H1 (cell line): ENCODE results near the gene ACAD11. TPM values are rescaled to one million over a fixed set of nuclear protein-coding genes. Genes with fewer than 3 reads are reported as not detected.

Experiments
- CTCF ChIA-PET: fragments of 300-600 bp; sonication (Branson Sonifier 250); formaldehyde crosslinking; loops from one replicate; lab custom pipeline; 2021; ENCODE audit not compliant: partially characterized antibody; lab: Charles Lee
- POLR2A ChIA-PET: fragments of 300-600 bp; sonication (Branson Sonifier 250); formaldehyde crosslinking; loops from one replicate; lab custom pipeline; 2021; ENCODE audit warnings: inconsistent platforms; ENCODE audit not compliant: partially characterized antibody; lab: Charles Lee
- DNase-seq, 2 experiments: peaks; one replicate each; pipeline versions ENCODE4 v3.0.0 to v3.0.0-alpha.2; 2010 to 2022; ENCODE audit warnings: low spot score in 2 of 2, low read depth in 1 of 2, mixed read lengths in 1 of 2
- FAIRE-seq: peaks from 2 replicates; lab custom pipeline; 2011; peaks lifted over from hg19 to GRCh38; lab: Jason Lieb, UNC
- H2AFZ ChIP-seq: 2 replicates; pipeline ENCODE4 v1.8.1; 2012; ENCODE audit warnings: low read length, inconsistent platforms
- H2AK5ac ChIP-seq: 2 replicates; pipeline ENCODE4 v1.6.1; 2013; ENCODE audit warnings: low read depth, low read length
- H2BK120ac ChIP-seq: replicated peaks from 2 replicates; pipeline ENCODE3; 2013; ENCODE audit warnings: low read depth, low read length, inconsistent platforms
- H2BK12ac ChIP-seq: 2 replicates; pipeline ENCODE4 v1.6.1; 2013; ENCODE audit warnings: low read depth, low read length
- H2BK15ac ChIP-seq: 2 replicates; pipeline ENCODE4 v1.6.1; 2013; ENCODE audit warnings: low read length
- H2BK20ac ChIP-seq: 2 replicates; pipeline ENCODE4 v1.6.1; 2013; ENCODE audit warnings: low read length
- H2BK5ac ChIP-seq: 2 replicates; pipeline ENCODE4 v1.6.1; 2013; ENCODE audit warnings: low read depth, low read length
- H3K14ac ChIP-seq: 2 replicates; pipeline ENCODE4 v1.6.1; 2013; ENCODE audit warnings: inconsistent platforms; ENCODE audit not compliant: insufficient read length
- H3K18ac ChIP-seq: 2 replicates; pipeline ENCODE4 v1.6.1; 2013; ENCODE audit warnings: low read length; ENCODE audit errors: extremely low read depth
- H3K23ac ChIP-seq: 2 replicates; pipeline ENCODE4 v1.6.1; 2013; ENCODE audit warnings: inconsistent platforms; ENCODE audit not compliant: insufficient read length
- H3K23me2 ChIP-seq: 2 replicates; pipeline ENCODE4 v1.6.1; 2013; ENCODE audit warnings: low read depth, low read length
- H3K27ac ChIP-seq: 2 replicates; pipeline ENCODE4 v1.6.1; 2011; ENCODE audit warnings: low read depth, low read length, inconsistent platforms
- H3K27me3 ChIP-seq, 4 experiments: replicated peaks in 1 of 4; 1 replicate in 1 of 4; 2 replicates in 3 of 4; pipeline versions ENCODE4 v1.6.1 to v1.8.1; 2011 to 2013; ENCODE audit warnings: low read length in 3 of 4, mild to moderate bottlenecking in 3 of 4, inconsistent platforms in 2 of 4, mixed read lengths in 2 of 4, moderate library complexity in 1 of 4; ENCODE audit not compliant: control insufficient read depth in 3 of 4, insufficient read depth in 3 of 4; ENCODE audit errors: extremely low read depth in 1 of 4
- H3K36me3 ChIP-seq, 4 experiments: 2 replicates each; pipeline versions ENCODE4 v1.6.1 to v1.8.1; 2011 to 2013; ENCODE audit warnings: mild to moderate bottlenecking in 4 of 4, low read length in 3 of 4, moderate library complexity in 2 of 4, control low read depth in 1 of 4, inconsistent platforms in 1 of 4; ENCODE audit not compliant: insufficient read depth in 4 of 4, control insufficient read depth in 2 of 4
- H3K4ac ChIP-seq: replicated peaks from 2 replicates; pipeline ENCODE3; 2013; ENCODE audit warnings: low read length, low read depth, mixed read lengths, inconsistent platforms; ENCODE audit not compliant: insufficient read length
- H3K4me1 ChIP-seq, 4 experiments: replicated peaks in 1 of 4; 1 replicate in 1 of 4; 2 replicates in 3 of 4; pipeline versions ENCODE4 v1.6.1 to v1.8.1; 2011 to 2013; ENCODE audit warnings: low read length in 3 of 4, inconsistent platforms in 2 of 4, mixed read lengths in 1 of 4; ENCODE audit not compliant: insufficient read depth in 4 of 4, control insufficient read depth in 3 of 4
- H3K4me2 ChIP-seq, 2 experiments: 2 replicates each; pipeline versions ENCODE4 v1.6.1 to v1.8.1; 2011 to 2013; ENCODE audit warnings: low read depth in 2 of 2, low read length in 2 of 2, control low read depth in 1 of 2, inconsistent platforms in 1 of 2, mild to moderate bottlenecking in 1 of 2; ENCODE audit not compliant: insufficient read depth in 1 of 2
- H3K4me3 ChIP-seq, 4 experiments: fragments of 200-600, 300-600 bp in 1 of 4; sonication (generic), shearing (Covaris generic), sonication (Bioruptor Twin) in 1 of 4; 2 replicates each; pipeline versions ENCODE4 v1.5.1 to v1.8.1; 2011 to 2016; ENCODE audit warnings: low read length in 4 of 4, low read depth in 3 of 4, control low read depth in 2 of 4, inconsistent platforms in 2 of 4, mild to moderate bottlenecking in 2 of 4, mixed read lengths in 1 of 4, moderate library complexity in 1 of 4; ENCODE audit not compliant: insufficient read depth in 2 of 4; ENCODE audit errors: extremely low read depth in 1 of 4
- H3K56ac ChIP-seq: replicated peaks from 2 replicates; pipeline ENCODE3; 2013; ENCODE audit warnings: low read depth, mild to moderate bottlenecking, mixed read lengths, low read length, inconsistent platforms; ENCODE audit not compliant: insufficient read length
- H3K79me1 ChIP-seq: 2 replicates; pipeline ENCODE4 v1.6.1; 2013; ENCODE audit warnings: low read depth, low read length, control low read depth
- H3K79me2 ChIP-seq, 2 experiments: 2 replicates each; pipeline versions ENCODE4 v1.6.1 to v1.8.1; 2012 to 2013; ENCODE audit warnings: low read length in 2 of 2, mild to moderate bottlenecking in 2 of 2, inconsistent platforms in 1 of 2; ENCODE audit not compliant: insufficient read depth in 2 of 2, control insufficient read depth in 1 of 2
- H3K9ac ChIP-seq, 4 experiments: replicated peaks in 1 of 4; 1 replicate in 1 of 4; 2 replicates in 3 of 4; pipeline versions ENCODE4 v1.6.1 to v1.8.1; 2011 to 2013; ENCODE audit warnings: low read depth in 3 of 4, low read length in 3 of 4, control low read depth in 2 of 4, mild to moderate bottlenecking in 2 of 4, moderate library complexity in 2 of 4, inconsistent platforms in 1 of 4; ENCODE audit errors: extremely low read depth in 1 of 4
- H3K9me3 ChIP-seq, 2 experiments: 2 replicates each; pipeline versions ENCODE4 v1.6.1 to v1.8.1; 2012 to 2013; ENCODE audit warnings: mild to moderate bottlenecking in 2 of 2, moderate library complexity in 2 of 2, control low read depth in 1 of 2, inconsistent platforms in 1 of 2, low read depth in 1 of 2, low read length in 1 of 2, mixed read lengths in 1 of 2; ENCODE audit not compliant: insufficient read depth in 2 of 2
- H4K20me1 ChIP-seq, 2 experiments: replicated peaks in 1 of 2; 2 replicates each; pipeline versions ENCODE3 to v1.8.1; 2011 to 2013; ENCODE audit warnings: inconsistent platforms in 2 of 2, low read length in 2 of 2, mild to moderate bottlenecking in 1 of 2; ENCODE audit not compliant: insufficient read depth in 2 of 2, control insufficient read depth in 1 of 2
- H4K5ac ChIP-seq: 2 replicates; pipeline ENCODE4 v1.6.1; 2013; ENCODE audit warnings: low read length, low read depth, mixed read lengths, inconsistent platforms; ENCODE audit not compliant: insufficient read length
- H4K8ac ChIP-seq: 2 replicates; pipeline ENCODE4 v1.8.0; 2013; ENCODE audit warnings: mild to moderate bottlenecking, moderate library complexity, low read length, inconsistent platforms; ENCODE audit not compliant: insufficient read depth; ENCODE audit errors: extremely low read depth
- H4K91ac ChIP-seq: replicated peaks from 2 replicates; pipeline ENCODE3; 2013; ENCODE audit warnings: low read length, mixed read lengths, inconsistent platforms; ENCODE audit not compliant: insufficient read length
- ASH2L ChIP-seq: fragments of 200-600, 300-600 bp; sonication (generic); IDR thresholded peaks from one replicate; pipeline ENCODE4 v1.7.1; 2017; ENCODE audit warnings: low read length
- BRCA1 ChIP-seq: IDR thresholded peaks from 2 replicates; pipeline ENCODE4 v1.6.1; 2012; ENCODE audit warnings: low read depth, low read length, improper control_type of control experiment
- CHD2 ChIP-seq: IDR thresholded peaks from 2 replicates; pipeline ENCODE4 v1.6.1; 2012; ENCODE audit warnings: low read length, improper control_type of control experiment
- GTF2F1 ChIP-seq: IDR thresholded peaks from 2 replicates; pipeline ENCODE4 v1.6.1; 2012; ENCODE audit warnings: low read depth, low read length, improper control_type of control experiment, borderline replicate concordance
- KDM1A ChIP-seq: fragments of 200-600, 300-600 bp; sonication (generic); IDR thresholded peaks from 2 replicates; pipeline ENCODE4 v1.7.1; 2016; ENCODE audit warnings: mild to moderate bottlenecking, low read length, borderline replicate concordance
- RAD21 ChIP-seq, 2 experiments: IDR thresholded peaks in 1 of 2; conservative IDR thresholded peaks in 1 of 2; 2 replicates each; pipeline ENCODE4 v1.6.1; 2011; ENCODE audit warnings: low read depth in 2 of 2, low read length in 2 of 2, improper control_type of control experiment in 1 of 2, inconsistent platforms in 1 of 2, mild to moderate bottlenecking in 1 of 2, moderate library complexity in 1 of 2
- RNF2 ChIP-seq: fragments of 200-900, 300-1000 bp; sonication (generic); IDR thresholded peaks from 2 replicates; pipeline ENCODE4 v1.7.1; 2016; ENCODE audit warnings: borderline replicate concordance, low read depth, mild to moderate bottlenecking, antibody characterized with exemption, low read length; ENCODE audit not compliant: poor library complexity, severe bottlenecking; ENCODE audit errors: missing control alignments
- RXRA ChIP-seq: IDR thresholded peaks from 2 replicates; pipeline ENCODE4 v1.6.1; 2011; ENCODE audit warnings: low read depth, mild to moderate bottlenecking, low read length, moderate library complexity; ENCODE audit not compliant: insufficient read depth
- SIX5 ChIP-seq: IDR thresholded peaks from 2 replicates; pipeline ENCODE4 v1.6.1; 2011; ENCODE audit warnings: mild to moderate bottlenecking, low read depth, low read length
- TBP ChIP-seq: IDR thresholded peaks from 2 replicates; pipeline ENCODE4 v1.6.1; 2011; ENCODE audit warnings: low read depth, low read length, improper control_type of control experiment
- YY1 ChIP-seq: IDR thresholded peaks from 2 replicates; pipeline ENCODE4 v1.6.1; 2011; ENCODE audit warnings: low read depth, mild to moderate bottlenecking, low read length
- WGBS, 2 experiments: shearing (Covaris generic) in 1 of 2; methylation state at CpG; one replicate each; pipeline versions ENCODE4 v1.1.6 to v1.1.7; 2013 to 2015; ENCODE audit warnings: low lambda C conversion rate in 2 of 2, mixed read lengths in 2 of 2, inconsistent platforms in 1 of 2, low coverage in 1 of 2, missing lambda C conversion rate in 1 of 2; ENCODE audit not compliant: insufficient replicate concordance in 2 of 2, insufficient coverage in 1 of 2, insufficient read length in 1 of 2; ENCODE audit errors: extremely low coverage in 1 of 2, missing lambda C conversion rate in 1 of 2; 5-methylcytosine and 5-hydroxymethylcytosine counted together
- polyA plus RNA-seq, 7 experiments: library from polyadenylated mRNA; depleted of rRNA in 3 of 7; stranded (reverse) in 5 of 7; unstranded in 2 of 7; fragments of >200 nt in 5 of 7; fragments of 200-250 nt in 2 of 7; gene quantifications; 1 replicate in 5 of 7; 2 replicates in 1 of 7; 4 replicates in 1 of 7; pipeline versions ENCODE4 v1.2.1 to v1.2.3, GENCODE V29; 2011 to 2013; ENCODE audit warnings: missing spikeins in 2 of 7, mixed read lengths in 2 of 7
- total RNA-seq: library from RNA; stranded (reverse); fragmentation: NEBNext Ultra II Directional; extraction: Animal tissue kit (Norgen Biotek cat#: 25700); gene quantifications from 2 replicates; pipeline ENCODE4 v1.2.1, GENCODE V29; 2021
- TF ChIP-seq, protein P1 (sequence below): IDR thresholded peaks from 2 replicates; pipeline ENCODE4 v1.6.1; 2012; ENCODE audit warnings: low read length, inconsistent platforms

Gene ACAD11
- total and polyA plus RNA-seq, 2 of the 8 experiments (the other 6 are each of a cell fraction or from before 2014, with no cell fraction given), result 5.5 to 11.0 TPM

DNA sequence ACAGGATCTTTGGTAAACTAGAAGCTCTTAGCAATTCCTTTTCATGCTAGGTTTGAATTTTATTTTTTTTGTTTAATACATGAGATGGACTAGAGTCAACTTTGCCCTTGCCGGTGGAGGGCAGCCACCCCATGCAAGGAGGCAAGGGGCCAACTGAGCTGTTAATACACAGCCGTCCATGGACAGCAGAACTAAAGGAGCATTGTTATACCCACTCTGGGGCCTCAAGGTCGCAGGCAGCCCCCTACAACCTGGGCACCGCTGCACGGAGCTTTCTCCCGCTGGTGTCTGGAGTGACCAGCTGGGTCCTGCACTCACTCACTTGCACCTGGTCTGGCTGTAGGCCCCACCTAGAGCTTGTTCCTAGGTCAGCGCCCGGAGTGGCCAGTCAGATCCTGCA, 110.4 kb downstream of the ACAD11 start:
- H3K4me2 ChIP-seq, result no peak overlapping the region
- H4K91ac ChIP-seq, result no peak overlapping the region
- DNase-seq (no peak), FAIRE-seq (no peak)
- H3K23me2 ChIP-seq, result no peaks in the 10 kb centered on the region
- H2AFZ ChIP-seq, result no peak overlapping the region
- no peaks in the 10 kb centered on the region for H4K20me1 ChIP-seq
- no peaks in the 10 kb centered on the region for H3K79me1 ChIP-seq
- no peak overlapping the region for H3K4me3 ChIP-seq
- ChIA-PET CTCF (interaction anchor here (5.2 to 10.2 kb wide), 2 partner anchors 14 to 93 kb away, joined by 30 to 102 read pairs; no protein-coding TSS in a partner anchor), POLR2A (no interaction called here)
- no peak overlapping the region for H3K4ac ChIP-seq
- no peak overlapping the region for H4K5ac ChIP-seq
- H3K9ac ChIP-seq, result no peak overlapping the region
- H3K23ac ChIP-seq, result no peak overlapping the region
- H3K79me2 ChIP-seq, result no peaks in the 10 kb centered on the region
- H4K8ac ChIP-seq, result no peak overlapping the region
- H2AK5ac ChIP-seq, result no peak overlapping the region
- H2BK5ac ChIP-seq, result no peak overlapping the region
- no peaks in the 10 kb centered on the region; a peak in 1 of 4 replicates for H3K9me3 ChIP-seq
- no peak overlapping the region for H3K27ac ChIP-seq
- no peak overlapping the region for H3K14ac ChIP-seq
- H2BK12ac ChIP-seq, result no peak overlapping the region
- no peak overlapping the region for H3K18ac ChIP-seq
- H2BK15ac ChIP-seq, result no peak overlapping the region
- H2BK120ac ChIP-seq, result no peak overlapping the region
- H3K4me1 ChIP-seq, result peaks cover 0 to 4% (median 0%) of the 10 kb centered on the region in 4 experiments; a peak in 1 of 7 replicates
- H2BK20ac ChIP-seq, result no peak overlapping the region
- H3K27me3 ChIP-seq, result no peaks in the 10 kb centered on the region
- TF ChIP-seq BRCA1, result no peak
- TF ChIP-seq, protein P1, sequence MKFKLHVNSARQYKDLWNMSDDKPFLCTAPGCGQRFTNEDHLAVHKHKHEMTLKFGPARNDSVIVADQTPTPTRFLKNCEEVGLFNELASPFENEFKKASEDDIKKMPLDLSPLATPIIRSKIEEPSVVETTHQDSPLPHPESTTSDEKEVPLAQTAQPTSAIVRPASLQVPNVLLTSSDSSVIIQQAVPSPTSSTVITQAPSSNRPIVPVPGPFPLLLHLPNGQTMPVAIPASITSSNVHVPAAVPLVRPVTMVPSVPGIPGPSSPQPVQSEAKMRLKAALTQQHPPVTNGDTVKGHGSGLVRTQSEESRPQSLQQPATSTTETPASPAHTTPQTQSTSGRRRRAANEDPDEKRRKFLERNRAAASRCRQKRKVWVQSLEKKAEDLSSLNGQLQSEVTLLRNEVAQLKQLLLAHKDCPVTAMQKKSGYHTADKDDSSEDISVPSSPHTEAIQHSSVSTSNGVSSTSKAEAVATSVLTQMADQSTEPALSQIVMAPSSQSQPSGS, result no peak
- TF ChIP-seq SIX5, result no peak
- TF ChIP-seq ASH2L, result no peak
- TF ChIP-seq KDM1A, result no peak
- no peak for TF ChIP-seq YY1
- no peak for TF ChIP-seq RAD21 (IDR thresholded peaks at IDR 0.05 in 1 of 2, conservative IDR thresholded peaks at IDR 0.05 in 1 of 2; ENCODE audit: low read depth in 2 of 2, low read length in 2 of 2)
- no peak for TF ChIP-seq RXRA
- TF ChIP-seq TBP, result no peak
- TF ChIP-seq CHD2, result no peak
- no peak for TF ChIP-seq GTF2F1
- no peak for TF ChIP-seq RNF2
- H3K56ac ChIP-seq, result no peak overlapping the region
- WGBS, 2 experiments, result 95% methylated on average over 8 of the region's 8 CpGs; no CpG with 5 or more reads in 1 of the 2 experiments
- H3K36me3 ChIP-seq, result no peaks in the 10 kb centered on the region
